Jurkat, Clone E6-1 (cell line): ENCODE data around the gene CBX1. TPM values are rescaled to one million over a fixed set of nuclear protein-coding genes. Genes with fewer than 3 reads are reported as not detected.
A peak's percentile ranks its signal among the peaks of the same experiment; 100 is the strongest.

Experiments used
- DNase-seq: peaks from one replicate; pipeline ENCODE4 v3.0.0-alpha.2; 2011; ENCODE audit warnings: low read depth, low spot score
- H3K4me3 ChIP-seq: 2 replicates; pipeline ENCODE4 v1.5.1; 2011; ENCODE audit warnings: mild to moderate bottlenecking, low read length, control low read depth, moderate library complexity
- polyA plus RNA-seq: library from polyadenylated mRNA; unstranded; fragments of >200 nt; gene quantifications from one replicate; pipeline ENCODE4 v1.2.1, GENCODE V29; 2012; ENCODE audit warnings: missing spikeins; ENCODE audit not compliant: insufficient read length, insufficient read depth

CBX1 gene
- 204 TPM for polyA plus RNA-seq

- peak within 1 kb of the TSS; percentile 82 for H3K4me3 ChIP-seq
- peak; percentile 93 for DNase-seq
These were observed at the start of gene CBX1 for GRCh38 chr17:48101012-48101720. CBX1 (minus strand) TSS chr17:48101478; CDS start chr17:48077004, 24,474 bp downstream.

GRCh38 chr17:48150597-48151001 is 49.3 kb upstream of the CBX1 start:
- no peak for DNase-seq
- no peak overlapping the region for H3K4me3 ChIP-seq

GRCh38 chr17:48149787-48150463 is 48.6 kb upstream of the CBX1 start:
- DNase-seq: no peak
- H3K4me3 ChIP-seq: no peak overlapping the region

- DNase-seq: no peak
- H3K4me3 ChIP-seq: no peak overlapping the region
These were observed 47.8 kb upstream of the CBX1 start for GRCh38 chr17:48148854-48149786.

GRCh38 chr17:48148029-48148770 is 46.9 kb upstream of the CBX1 start:
- H3K4me3 ChIP-seq: no peak overlapping the region
- no peak for DNase-seq

- no peak overlapping the region for H3K4me3 ChIP-seq
These were observed 43.9 kb upstream of the CBX1 start for GRCh38 chr17:48144976-48145798.

GRCh38 chr17:48144231-48144630 is 43.0 kb upstream of the CBX1 start:
- DNase-seq: no peak
- no peak overlapping the region for H3K4me3 ChIP-seq

More at GRCh38 chr17:48144976-48145798, 43.9 kb upstream of the CBX1 start:
- DNase-seq: no peak

GRCh38 chr17:48143629-48144028 is 42.4 kb upstream of the CBX1 start:
- DNase-seq: no peak

GRCh38 chr17:48139944-48140343 is 38.7 kb upstream of the CBX1 start:
- no peak for DNase-seq
- no peak overlapping the region for H3K4me3 ChIP-seq

More at GRCh38 chr17:48143629-48144028, 42.4 kb upstream of the CBX1 start:
- no peak overlapping the region for H3K4me3 ChIP-seq

GRCh38 chr17:48137656-48138055 is 36.4 kb upstream of the CBX1 start:
- no peak overlapping the region for H3K4me3 ChIP-seq
- no peak for DNase-seq

- DNase-seq: no peak
- no peak overlapping the region for H3K4me3 ChIP-seq
These were observed 33.7 kb upstream of the CBX1 start for GRCh38 chr17:48134912-48135480.

- DNase-seq: no peak
- no peak overlapping the region for H3K4me3 ChIP-seq
These were observed 31.1 kb upstream of the CBX1 start for GRCh38 chr17:48132385-48132784.

- peak; percentile 62 for DNase-seq
- H3K4me3 ChIP-seq: no peak overlapping the region
These were observed 30.0 kb upstream of the CBX1 start for GRCh38 chr17:48131216-48131824.

- no peak overlapping the region for H3K4me3 ChIP-seq
- no peak for DNase-seq
These were observed 28.7 kb upstream of the CBX1 start for GRCh38 chr17:48129981-48130380.

GRCh38 chr17:48128400-48128799 is 27.1 kb upstream of the CBX1 start:
- no peak overlapping the region for H3K4me3 ChIP-seq
- DNase-seq: no peak

- no peak for DNase-seq
- no peak overlapping the region for H3K4me3 ChIP-seq
These were observed 26.2 kb upstream of the CBX1 start for GRCh38 chr17:48127371-48128051.

- no peak for DNase-seq
- H3K4me3 ChIP-seq: no peak overlapping the region
These were observed 25.2 kb upstream of the CBX1 start for GRCh38 chr17:48126532-48126850.
